K562 (cell line): ENCODE results near the gene URB2. TPM values are rescaled to one million over a fixed set of nuclear protein-coding genes. Genes with fewer than 3 reads are reported as not detected.

Experiments used
- ATF2 ChIP-seq: sonication (generic); formaldehyde crosslinking; IDR thresholded peaks from 2 replicates; pipeline ENCODE4 v1.8.1; 2022; ENCODE audit warnings: missing genetic modification reagents
- CC2D1A ChIP-seq: fragments of 450-650 bp; IDR thresholded peaks from 2 replicates; pipeline ENCODE4 v1.6.1; 2017; ENCODE audit warnings: mild to moderate bottlenecking
- DLX4 ChIP-seq: fragments of 250-450 bp; sonication (Bioruptor Pico); IDR thresholded peaks from 2 replicates; pipeline ENCODE4 v1.6.1; 2021; ENCODE audit warnings: mild to moderate bottlenecking
- HCFC1 ChIP-seq: IDR thresholded peaks from 2 replicates; pipeline ENCODE4 v1.6.1; 2012; ENCODE audit warnings: low read depth, low read length, improper control_type of control experiment
- RCOR1 ChIP-seq, 2 experiments: IDR thresholded peaks; 2 replicates each; pipeline ENCODE4 v1.6.1; 2012; ENCODE audit warnings: low read depth in 2 of 2, low read length in 2 of 2, borderline replicate concordance in 1 of 2, improper control_type of control experiment in 1 of 2
- SIRT6 ChIP-seq: IDR thresholded peaks from one replicate; pipeline ENCODE4 v1.6.1; 2012; ENCODE audit warnings: low read depth, mild to moderate bottlenecking, control low read depth, inconsistent platforms, low read length, moderate library complexity
- UBTF ChIP-seq, 2 experiments: IDR thresholded peaks; 2 replicates each; pipeline ENCODE4 v1.6.1; 2012; ENCODE audit warnings: improper control_type of control experiment in 2 of 2, low read depth in 2 of 2, low read length in 2 of 2, borderline replicate concordance in 1 of 2
- polyA plus RNA-seq, 8 experiments: library from polyadenylated mRNA; depleted of rRNA in 4 of 8; stranded (reverse) in 5 of 8; unstranded in 3 of 8; fragments of >200 nt; fragmentation: Nextera tagmentation in 2 of 8; fragmentation: Illumina TruSeq in 1 of 8; extraction: Ambion mirVana in 2 of 8; extraction: Trizol in 1 of 8; gene quantifications; 2 replicates each; pipeline versions ENCODE4 v1.2.1 to v1.2.3, GENCODE V29; 2011 to 2014; ENCODE audit warnings: inconsistent platforms in 1 of 8, missing spikeins in 1 of 8
- total RNA-seq, 7 experiments: library from RNA; depleted of rRNA in 6 of 7; stranded (reverse); fragments of >200 nt in 6 of 7; fragmentation: Illumina TruSeq in 2 of 7; extraction: Trizol in 2 of 7; gene quantifications; 2 replicates each; pipeline versions ENCODE4 v1.2.1 to v1.2.3, GENCODE V29; 2011 to 2021; ENCODE audit warnings: low replicate concordance in 1 of 7
- TF ChIP-seq, protein P1 (sequence below): fragments of 450-650 bp; IDR thresholded peaks from 2 replicates; pipeline ENCODE4 v1.6.1; 2016
- TF ChIP-seq, protein P2 (sequence below): sonication (generic); formaldehyde crosslinking; IDR thresholded peaks from 2 replicates; pipeline ENCODE4 v1.8.1; 2023; ENCODE audit warnings: missing genetic modification reagents, mild to moderate bottlenecking, borderline replicate concordance

URB2 gene
- total and polyA plus RNA-seq, 9 of the 15 experiments (the other 6 are each of a cell fraction or from before 2014, with no cell fraction given), result 2.8 to 28.3 (median 19.0) TPM

DNA sequence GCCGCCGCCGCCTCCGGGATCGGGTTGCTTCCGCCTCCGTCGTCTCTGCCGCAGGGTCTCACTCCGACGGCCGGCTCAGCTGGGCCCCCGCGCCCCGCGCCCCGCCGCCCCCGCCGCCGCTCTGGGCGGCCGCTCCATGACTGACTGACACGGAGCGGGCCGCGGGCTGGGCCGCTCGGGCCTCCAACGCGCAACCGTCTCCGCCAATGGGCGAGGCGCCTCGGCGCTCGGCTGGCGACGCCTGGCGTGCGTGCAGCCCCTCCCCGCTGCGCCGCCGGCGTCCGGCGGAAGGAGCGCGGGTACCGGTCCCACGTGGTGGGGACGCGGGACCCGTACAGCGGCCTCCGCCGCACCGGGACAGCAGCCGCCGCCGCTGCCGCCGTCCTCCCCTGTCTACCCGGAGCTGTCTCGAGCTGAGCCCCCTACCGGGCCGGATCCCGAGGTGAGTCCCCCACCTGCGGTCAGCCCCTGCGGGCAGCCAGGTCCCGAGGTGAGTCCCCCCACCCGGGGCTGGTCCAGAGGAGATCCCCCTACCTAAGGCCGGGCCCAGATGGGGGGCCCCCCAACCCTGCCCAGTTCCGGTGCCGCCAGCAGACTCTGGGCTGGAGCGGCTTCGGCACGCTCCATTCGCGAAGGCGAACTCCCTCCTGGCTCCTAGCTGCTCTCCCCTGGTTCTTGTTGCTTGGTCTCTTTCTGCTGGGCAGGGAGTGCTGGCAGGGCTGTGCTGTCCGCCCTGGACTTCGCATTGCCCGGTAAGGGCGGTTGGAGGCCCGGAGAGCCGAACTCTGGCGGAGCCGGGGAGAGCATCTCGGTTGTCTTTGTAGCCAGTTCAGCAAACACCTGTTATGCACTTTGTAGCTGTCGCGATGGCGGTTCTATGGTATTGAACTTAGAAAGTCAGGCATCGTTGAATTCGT is at the start of gene URB2, which contains the start of gene TAF5L (continued):
- peak in 1 of 2 experiments; percentile 66; a peak in 2 of 4 replicates for TF ChIP-seq RCOR1 (IDR thresholded peaks at IDR 0.05; ENCODE audit: borderline replicate concordance in 1 of 2, low read depth in 2 of 2, low read length in 2 of 2)
- TF ChIP-seq DLX4 (CRISPR knock-in tag), result no peak
- TF ChIP-seq CC2D1A, result no peak
- TF ChIP-seq, protein P1, sequence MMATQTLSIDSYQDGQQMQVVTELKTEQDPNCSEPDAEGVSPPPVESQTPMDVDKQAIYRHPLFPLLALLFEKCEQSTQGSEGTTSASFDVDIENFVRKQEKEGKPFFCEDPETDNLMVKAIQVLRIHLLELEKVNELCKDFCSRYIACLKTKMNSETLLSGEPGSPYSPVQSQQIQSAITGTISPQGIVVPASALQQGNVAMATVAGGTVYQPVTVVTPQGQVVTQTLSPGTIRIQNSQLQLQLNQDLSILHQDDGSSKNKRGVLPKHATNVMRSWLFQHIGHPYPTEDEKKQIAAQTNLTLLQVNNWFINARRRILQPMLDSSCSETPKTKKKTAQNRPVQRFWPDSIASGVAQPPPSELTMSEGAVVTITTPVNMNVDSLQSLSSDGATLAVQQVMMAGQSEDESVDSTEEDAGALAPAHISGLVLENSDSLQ, result 0 out of 2 replicates have a peak, but pooled peaks have one; percentile 16
- TF ChIP-seq UBTF (IDR thresholded peaks at IDR 0.05; ENCODE audit: borderline replicate concordance in 1 of 2, low read depth in 2 of 2, low read length in 2 of 2), result peak; percentile 61 to 83; a peak in 2 of 4 replicates
- no peak for TF ChIP-seq ATF2
- TF ChIP-seq HCFC1, result peak; percentile 84
- TF ChIP-seq SIRT6, result no peak
- TF ChIP-seq, protein P2, sequence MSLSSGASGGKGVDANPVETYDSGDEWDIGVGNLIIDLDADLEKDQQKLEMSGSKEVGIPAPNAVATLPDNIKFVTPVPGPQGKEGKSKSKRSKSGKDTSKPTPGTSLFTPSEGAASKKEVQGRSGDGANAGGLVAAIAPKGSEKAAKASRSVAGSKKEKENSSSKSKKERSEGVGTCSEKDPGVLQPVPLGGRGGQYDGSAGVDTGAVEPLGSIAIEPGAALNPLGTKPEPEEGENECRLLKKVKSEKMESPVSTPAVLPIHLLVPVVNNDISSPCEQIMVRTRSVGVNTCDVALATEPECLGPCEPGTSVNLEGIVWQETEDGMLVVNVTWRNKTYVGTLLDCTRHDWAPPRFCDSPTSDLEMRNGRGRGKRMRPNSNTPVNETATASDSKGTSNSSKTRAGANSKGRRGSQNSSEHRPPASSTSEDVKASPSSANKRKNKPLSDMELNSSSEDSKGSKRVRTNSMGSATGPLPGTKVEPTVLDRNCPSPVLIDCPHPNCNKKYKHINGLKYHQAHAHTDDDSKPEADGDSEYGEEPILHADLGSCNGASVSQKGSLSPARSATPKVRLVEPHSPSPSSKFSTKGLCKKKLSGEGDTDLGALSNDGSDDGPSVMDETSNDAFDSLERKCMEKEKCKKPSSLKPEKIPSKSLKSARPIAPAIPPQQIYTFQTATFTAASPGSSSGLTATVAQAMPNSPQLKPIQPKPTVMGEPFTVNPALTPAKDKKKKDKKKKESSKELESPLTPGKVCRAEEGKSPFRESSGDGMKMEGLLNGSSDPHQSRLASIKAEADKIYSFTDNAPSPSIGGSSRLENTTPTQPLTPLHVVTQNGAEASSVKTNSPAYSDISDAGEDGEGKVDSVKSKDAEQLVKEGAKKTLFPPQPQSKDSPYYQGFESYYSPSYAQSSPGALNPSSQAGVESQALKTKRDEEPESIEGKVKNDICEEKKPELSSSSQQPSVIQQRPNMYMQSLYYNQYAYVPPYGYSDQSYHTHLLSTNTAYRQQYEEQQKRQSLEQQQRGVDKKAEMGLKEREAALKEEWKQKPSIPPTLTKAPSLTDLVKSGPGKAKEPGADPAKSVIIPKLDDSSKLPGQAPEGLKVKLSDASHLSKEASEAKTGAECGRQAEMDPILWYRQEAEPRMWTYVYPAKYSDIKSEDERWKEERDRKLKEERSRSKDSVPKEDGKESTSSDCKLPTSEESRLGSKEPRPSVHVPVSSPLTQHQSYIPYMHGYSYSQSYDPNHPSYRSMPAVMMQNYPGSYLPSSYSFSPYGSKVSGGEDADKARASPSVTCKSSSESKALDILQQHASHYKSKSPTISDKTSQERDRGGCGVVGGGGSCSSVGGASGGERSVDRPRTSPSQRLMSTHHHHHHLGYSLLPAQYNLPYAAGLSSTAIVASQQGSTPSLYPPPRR (CRISPR knock-in tag), result no peak; the same call in 1 of the 2 replicates
